A172 (cell line): ENCODE data around the gene SLC22A5. TPM values are rescaled to one million over a fixed set of nuclear protein-coding genes. Genes with fewer than 3 reads are reported as not detected.

Experiments
- total RNA-seq: library from RNA; depleted of rRNA; stranded (reverse); fragments of >200 nt; shearing (Covaris generic); gene quantifications from 2 replicates; pipeline ENCODE4 v1.2.3, GENCODE V29; 2014; rRNA removed

The SLC22A5 gene
- total RNA-seq, 1 experiment from 2014 or later, result 5.9 TPM

Other genes starting within 250 kb of the SLC22A5 start
- gene P4HA2, start 141.9 kb upstream of the SLC22A5 start, total RNA-seq, result 58.7 and 71.7 TPM in 2 replicates
- 0.05 TPM in 1 of 2 replicates, not detected in the other for gene PDLIM4, start 112.0 kb upstream of the SLC22A5 start, total RNA-seq
- 4.9 and 5.8 TPM in 2 replicates for gene SLC22A4, start 75.3 kb upstream of the SLC22A5 start, total RNA-seq
- 4.0 and 9.1 TPM in 2 replicates for gene IRF1, start 121.1 kb downstream of the SLC22A5 start, total RNA-seq
- gene IL5, start 173.8 kb downstream of the SLC22A5 start, total RNA-seq, result not detected in 2 replicates
- gene RAD50, start 187.3 kb downstream of the SLC22A5 start, total RNA-seq, result 31.6 and 32.5 TPM in 2 replicates